Spleen (tissue), 7 donors: ENCODE data around the gene PLOD1.

Experiments used
- CTCF ChIP-seq, 11 experiments: fragments of 200-600 bp in 7 of 11; fragments of 450-650 bp in 4 of 11; sonication (generic) in 4 of 11; IDR thresholded peaks in 8 of 11; conservative IDR thresholded peaks in 3 of 11; 1 replicate in 7 of 11; 2 replicates in 4 of 11; pipeline versions ENCODE4 v1.4.0 to v1.8.0; 2016 to 2021; ENCODE audit warnings: antibody characterized with exemption in 11 of 11, inconsistent platforms in 4 of 11, mild to moderate bottlenecking in 1 of 11
- POLR2A ChIP-seq, 3 donors: fragments of 450-650 bp; IDR thresholded peaks; one replicate each; pipeline ENCODE4 v1.5.1; 2017; ENCODE audit warnings: antibody characterized with exemption in 3 of 3, mild to moderate bottlenecking in 1 of 3
- donor health status: DM: no; HTN: no; CAD: no; lungs with moderate emphysema.
- donor health status: DM: no; HTN: no; CAD: no.
- donor health status: DM: no; HTN: no; CAD: no.

- TF ChIP-seq CTCF (IDR thresholded peaks at IDR 0.05 in 8 of 11, conservative IDR thresholded peaks at IDR 0.05 in 3 of 11) (no peak), POLR2A (IDR thresholded peaks at IDR 0.05) (no peak)
Measured at GRCh38 chr1:11970441-11971185, 36.1 kb downstream of the PLOD1 start.
